Measurements from ENCODE around the gene C1orf159. TPM values are rescaled to one million over a fixed set of nuclear protein-coding genes. Genes with fewer than 3 reads are reported as not detected.
A peak's percentile ranks its signal among the peaks of the same experiment; 100 is the strongest.

Gene C1orf159
- total and polyA plus RNA-seq, 2 of the 8 experiments (the other 6 are each of a cell fraction or from before 2014, with no cell fraction given): 10.0 to 10.9 TPM

DNA sequence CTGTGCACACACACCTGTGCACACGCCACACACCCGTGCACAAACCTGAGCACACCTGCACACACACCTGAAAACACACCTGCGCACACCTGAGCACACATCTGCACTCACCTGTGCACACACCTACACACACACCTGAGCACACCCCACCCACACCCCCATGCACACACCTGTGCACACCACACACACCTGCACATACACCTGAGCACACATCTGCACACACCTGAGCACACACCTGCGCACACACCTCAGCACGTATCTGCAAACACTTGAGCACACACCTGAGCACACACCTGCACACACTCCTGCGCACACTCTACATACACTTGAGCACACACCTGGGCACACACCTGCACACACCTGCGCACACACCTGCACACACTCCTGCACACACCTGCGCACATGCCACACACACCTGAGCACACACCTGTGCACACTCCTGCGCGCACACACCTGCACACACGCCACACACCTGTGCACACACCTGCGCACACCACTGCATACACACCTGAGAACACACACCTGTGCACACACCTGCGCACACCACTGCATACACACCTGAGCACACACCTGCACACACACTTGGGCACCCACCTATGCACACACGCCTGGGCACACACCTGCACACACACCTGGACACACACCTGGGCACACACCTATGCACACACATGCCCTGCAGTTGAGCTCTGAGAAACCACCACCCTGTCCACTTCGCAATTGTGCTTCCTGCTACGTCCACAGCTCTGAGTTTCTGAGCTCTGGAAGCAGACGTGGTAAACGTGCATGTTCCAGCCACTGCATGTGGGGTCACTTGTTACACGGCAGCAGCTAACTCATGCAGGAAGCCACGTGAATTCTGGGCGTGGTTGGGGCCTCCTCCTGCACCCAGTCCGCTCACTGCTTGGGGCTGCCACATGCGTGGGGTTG lies 8.0 kb upstream of the C1orf159 start:
- Histone ChIP-seq H2AK5ac (ENCODE audit: low read depth, low read length) (no peak overlapping the region; the same call in 1 of the 2 replicates), H3K4ac (replicated peaks; ENCODE audit: insufficient read length, low read depth, low read length) (peak overlapping the region; percentile 69), H3K27me3 (replicated peaks in 1 of 4; ENCODE audit: control insufficient read depth in 3 of 4, extremely low read depth in 1 of 4, insufficient read depth in 3 of 4, low read length in 3 of 4) (peaks cover 0 to under 1% (median 0%) of the 10 kb centered on the region in 4 experiments; a peak in 3 of 7 replicates), H4K5ac (ENCODE audit: insufficient read length, low read depth, low read length) (no peak overlapping the region), H3K36me3 (ENCODE audit: control insufficient read depth in 2 of 4, insufficient read depth in 4 of 4, low read length in 3 of 4) (no peaks in the 10 kb centered on the region), H2BK5ac (ENCODE audit: low read depth, low read length) (no peak overlapping the region), H3K79me1 (ENCODE audit: low read depth, low read length) (no peaks in the 10 kb centered on the region), H3K56ac (replicated peaks; ENCODE audit: insufficient read length, low read depth, low read length) (no peak overlapping the region), H4K91ac (replicated peaks; ENCODE audit: insufficient read length, low read length) (no peak overlapping the region), H4K20me1 (replicated peaks in 1 of 2; ENCODE audit: control insufficient read depth in 1 of 2, insufficient read depth in 2 of 2, low read length in 2 of 2) (peaks cover 0 to 3% of the 10 kb centered on the region in 2 experiments), H3K27ac (ENCODE audit: low read depth, low read length) (no peak overlapping the region), H3K79me2 (ENCODE audit: control insufficient read depth in 1 of 2, insufficient read depth in 2 of 2, low read length in 2 of 2) (no peaks in the 10 kb centered on the region), H2BK12ac (ENCODE audit: low read depth, low read length) (peak overlapping the region; percentile 10; the same call in 1 of the 2 replicates), H3K4me3 (ENCODE audit: extremely low read depth in 1 of 4, insufficient read depth in 2 of 4, low read depth in 3 of 4, low read length in 4 of 4) (no peak overlapping the region), H3K4me1 (replicated peaks in 1 of 4; ENCODE audit: control insufficient read depth in 3 of 4, insufficient read depth in 4 of 4, low read length in 3 of 4) (peaks cover 0 to 3% (median 2%) of the 10 kb centered on the region in 4 experiments; a peak in 4 of 7 replicates), H3K18ac (ENCODE audit: extremely low read depth, low read length) (no peak overlapping the region), H2BK120ac (replicated peaks; ENCODE audit: low read depth, low read length) (no peak overlapping the region), H2BK20ac (ENCODE audit: low read length) (no peak overlapping the region), H3K14ac (ENCODE audit: insufficient read length) (no peak overlapping the region), H4K8ac (ENCODE audit: extremely low read depth, insufficient read depth, low read length) (no peak overlapping the region), H3K23me2 (ENCODE audit: low read depth, low read length) (no peaks in the 10 kb centered on the region), H3K23ac (ENCODE audit: insufficient read length) (no peak overlapping the region), H3K4me2 (ENCODE audit: insufficient read depth in 1 of 2, low read depth in 2 of 2, low read length in 2 of 2) (no peak overlapping the region), H3K9me3 (ENCODE audit: insufficient read depth in 2 of 2, low read depth in 1 of 2, low read length in 1 of 2) (peaks cover 0 to 8% of the 10 kb centered on the region in 2 experiments; a peak in 1 of 4 replicates), H3K9ac (replicated peaks in 1 of 4; ENCODE audit: extremely low read depth in 1 of 4, low read depth in 3 of 4, low read length in 3 of 4) (peak overlapping the region in 2 of 4 experiments; percentile 13 to 34; a peak in 1 of 7 replicates), H2BK15ac (ENCODE audit: low read length) (no peak overlapping the region; the same call in 1 of the 2 replicates), H2AFZ (ENCODE audit: low read length) (no peak overlapping the region)
- no peak for DNase-seq (ENCODE audit: low read depth in 1 of 2, low spot score in 2 of 2)
- WGBS, 2 experiments (ENCODE audit: extremely low coverage in 1 of 2, insufficient coverage in 1 of 2, insufficient read length in 1 of 2, insufficient replicate concordance in 2 of 2, low coverage in 1 of 2, low lambda C conversion rate in 2 of 2, missing lambda C conversion rate in 1 of 2): 90% methylated on average over 23 of the region's 23 CpGs; no CpG with 5 or more reads in 1 of the 2 experiments
- ChIA-PET POLR2A (ENCODE audit: partially characterized antibody) (interaction anchor here (0.7 to 1.2 kb wide), 3 partner anchors 18 to 103 kb away, joined by 3 read pairs; no protein-coding TSS in a partner anchor), CTCF (ENCODE audit: partially characterized antibody) (interaction anchor here (0.6 to 3.6 kb wide), 26 partner anchors 9 to 171 kb away, joined by 3 to 25 read pairs (median 4); partner anchors contain the start of gene C1QTNF12)
- no peak for FAIRE-seq
- TF ChIP-seq NANOG (IDR thresholded peaks at IDR 0.05; ENCODE audit: insufficient read depth, low read depth, low read length, poor library complexity, severe bottlenecking): no peak
- TF ChIP-seq POLR2AphosphoS5 (IDR thresholded peaks at IDR 0.05; ENCODE audit: low read depth, low read length): no peak
- TF ChIP-seq JUND (IDR thresholded peaks at IDR 0.05; ENCODE audit: low read length): no peak
- no peak for TF ChIP-seq CEBPB (IDR thresholded peaks at IDR 0.05; ENCODE audit: low read depth, low read length)
- TF ChIP-seq EGR1 (IDR thresholded peaks at IDR 0.05; ENCODE audit: borderline replicate concordance, low read depth, low read length): no peak

Measured in H1 (cell line).